Ramos (cell line): Measurements from ENCODE around the gene HTRA1.

Experiments
- in situ Hi-C: fragments of 300-500 bp; cut with MboI; formaldehyde crosslinking; loops from one replicate; pipeline ENCODE4 v1.14.3; 2022; ENCODE audit warnings: low sequenced_read_pairs; ENCODE audit not compliant: unreplicated experiment

Gene HTRA1

DNA sequence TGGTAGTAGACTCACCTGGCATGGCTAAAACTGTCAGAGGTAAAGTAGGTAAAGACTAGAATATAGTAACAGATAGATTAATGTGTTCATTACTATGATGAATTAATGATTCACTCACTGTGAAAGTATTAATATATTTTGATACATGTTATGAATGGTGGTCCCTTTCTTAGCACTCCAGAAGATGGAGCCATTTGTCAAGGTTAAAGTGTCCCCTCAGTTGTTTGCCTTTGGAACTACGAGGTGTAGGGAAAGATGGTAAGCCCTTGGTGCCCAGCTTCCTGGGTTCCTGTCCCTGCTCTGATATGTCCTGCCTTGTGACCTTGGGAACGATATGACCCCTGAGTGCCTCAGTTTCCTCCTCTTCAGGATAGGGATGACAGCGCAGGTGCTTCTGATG lies 49.4 kb downstream of the HTRA1 start:
- in situ Hi-C loops, result no loop called here

GRCh38 chr10:122513053-122513452 lies 51.7 kb downstream of the HTRA1 start:
- in situ Hi-C loops, result no loop called here

- in situ Hi-C loops, result no loop called here
Observed at GRCh38 chr10:122514045-122514840, 52.9 kb downstream of the HTRA1 start.

DNA sequence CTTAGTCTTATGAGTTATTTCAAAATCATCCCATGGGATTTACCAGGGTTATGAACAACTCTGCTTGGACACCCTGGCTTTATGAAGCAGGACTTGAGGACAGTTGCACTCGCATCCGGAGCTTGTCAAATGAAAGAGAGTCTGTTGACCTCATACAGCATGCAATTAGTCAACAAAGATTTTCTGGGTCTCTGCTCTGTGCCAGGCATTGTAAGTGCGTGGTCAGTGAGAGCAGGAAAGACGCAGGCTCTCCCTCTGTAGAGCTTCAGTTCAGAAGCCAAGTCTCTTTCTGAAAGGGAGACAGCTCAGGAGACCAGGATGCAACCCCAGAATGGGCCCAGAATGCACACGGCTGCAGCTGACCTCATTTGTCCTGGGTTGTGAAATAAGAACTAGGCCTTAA lies 53.7 kb downstream of the HTRA1 start:
- in situ Hi-C loops, result no loop called here

- in situ Hi-C loops, result no loop called here
Observed at GRCh38 chr10:122515588-122516231, 54.4 kb downstream of the HTRA1 start.

GRCh38 chr10:122516734-122517133 lies 55.4 kb downstream of the HTRA1 start:
- in situ Hi-C loops, result no loop called here

- in situ Hi-C loops, result no loop called here
Observed at GRCh38 chr10:122519144-122519543, 57.8 kb downstream of the HTRA1 start.

GRCh38 chr10:122519873-122520272 lies 58.5 kb downstream of the HTRA1 start:
- in situ Hi-C loops, result no loop called here

- in situ Hi-C loops, result no loop called here
Observed at GRCh38 chr10:122521011-122521410, 59.7 kb downstream of the HTRA1 start.

DNA sequence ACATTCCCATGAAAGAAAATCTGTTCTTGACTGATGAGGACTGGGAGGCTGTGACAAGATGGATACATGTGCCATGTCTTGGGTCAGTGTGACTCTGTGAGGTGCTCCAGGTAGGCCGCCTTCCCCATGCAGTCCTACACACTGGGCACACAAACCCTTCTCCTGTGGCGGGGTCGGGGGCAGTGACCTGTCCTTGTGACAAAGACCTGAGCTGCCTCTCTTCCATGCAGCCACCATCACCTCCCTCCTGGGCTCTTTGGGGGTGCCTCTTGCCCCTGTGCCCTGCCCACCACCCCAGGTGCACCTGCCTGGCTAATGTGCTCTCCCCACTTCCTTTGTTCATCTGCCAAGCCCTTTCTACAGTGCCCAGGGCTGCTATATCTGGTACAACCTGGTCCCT lies 63.5 kb downstream of the HTRA1 start:
- in situ Hi-C loops, result no loop called here

GRCh38 chr10:122525788-122526187 lies 64.4 kb downstream of the HTRA1 start:
- in situ Hi-C loops, result no loop called here

- in situ Hi-C loops, result no loop called here
Observed at GRCh38 chr10:122526892-122527291, 65.5 kb downstream of the HTRA1 start.

GRCh38 chr10:122530177-122530576 lies 68.8 kb downstream of the HTRA1 start:
- in situ Hi-C loops, result no loop called here

- in situ Hi-C loops, result no loop called here
Observed at GRCh38 chr10:122531261-122531660, 69.9 kb downstream of the HTRA1 start.

DNA sequence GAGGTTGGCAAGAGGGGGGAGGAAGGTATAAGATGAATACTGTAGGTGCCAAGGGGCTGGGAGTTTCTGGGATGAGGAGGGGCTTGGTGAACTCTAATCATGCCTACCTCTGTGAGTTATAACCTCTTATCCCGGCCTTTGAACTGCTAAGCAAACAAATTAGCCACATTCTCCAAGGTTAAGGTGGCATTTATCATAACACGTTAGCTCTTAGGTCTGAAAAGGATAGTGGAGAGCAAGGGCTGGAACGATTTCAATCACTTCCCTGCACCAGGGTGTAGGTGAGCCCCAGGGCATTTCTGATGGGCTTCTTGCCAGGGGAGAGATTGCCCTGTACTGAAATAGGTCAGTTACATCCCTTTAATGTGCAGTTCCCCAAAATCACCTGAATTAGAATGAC lies 70.6 kb downstream of the HTRA1 start:
- in situ Hi-C loops, result no loop called here

DNA sequence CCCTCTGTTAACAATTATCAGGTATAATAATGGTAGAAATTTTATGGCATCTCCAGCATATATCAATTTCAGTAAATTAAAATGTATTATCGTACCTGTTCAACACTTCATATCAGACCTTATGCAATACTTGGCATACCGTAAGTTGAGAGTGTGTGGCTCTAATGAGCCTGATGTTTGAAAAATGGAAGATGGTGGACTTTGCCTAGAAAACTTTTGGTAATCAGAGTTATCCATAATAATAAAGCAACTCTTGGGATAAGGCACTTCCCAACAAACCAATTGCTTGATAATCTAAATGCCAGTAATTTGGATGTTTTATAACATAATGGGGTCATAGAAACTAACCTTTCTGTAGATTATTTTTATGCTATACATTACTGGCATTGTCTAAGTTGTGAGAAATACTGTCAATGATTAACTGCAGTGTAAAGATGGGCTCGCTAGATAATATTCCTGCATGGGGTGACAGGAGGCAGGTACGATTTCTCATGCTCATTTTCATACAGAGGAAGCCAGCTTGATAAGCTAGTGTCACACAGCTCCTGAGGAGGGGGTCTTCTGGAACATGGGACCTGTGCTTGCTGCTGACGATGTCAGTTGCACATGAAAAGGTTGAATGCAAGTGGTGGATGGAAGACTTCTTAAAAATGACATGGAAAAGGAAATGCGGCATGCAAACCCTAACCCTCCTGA lies 71.4 kb downstream of the HTRA1 start:
- in situ Hi-C loops, result no loop called here

GRCh38 chr10:122537545-122537944 lies 76.2 kb downstream of the HTRA1 start:
- in situ Hi-C loops, result no loop called here

DNA sequence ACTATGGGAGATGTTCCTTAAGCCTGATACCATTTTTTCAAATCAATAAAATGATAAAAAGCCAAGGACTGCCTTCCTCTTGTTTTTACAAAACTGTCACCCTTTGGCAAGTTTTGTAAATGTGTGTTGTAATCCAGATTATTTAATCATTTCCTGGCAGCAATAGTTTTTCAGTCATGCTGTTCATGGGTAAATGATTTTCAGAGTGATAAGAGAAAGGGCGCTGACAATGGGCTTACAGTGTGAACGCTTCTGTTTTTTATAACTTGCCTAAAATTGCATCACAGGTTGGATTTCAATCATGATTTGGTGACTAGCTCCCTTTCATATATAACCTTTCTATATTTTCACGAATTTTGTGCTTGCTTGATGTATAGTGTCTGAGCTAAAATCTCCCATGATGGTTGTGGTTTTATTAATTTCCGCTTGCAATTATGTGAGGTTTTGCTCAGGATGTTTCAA lies 80.2 kb downstream of the HTRA1 start:
- in situ Hi-C loops, result no loop called here

DNA sequence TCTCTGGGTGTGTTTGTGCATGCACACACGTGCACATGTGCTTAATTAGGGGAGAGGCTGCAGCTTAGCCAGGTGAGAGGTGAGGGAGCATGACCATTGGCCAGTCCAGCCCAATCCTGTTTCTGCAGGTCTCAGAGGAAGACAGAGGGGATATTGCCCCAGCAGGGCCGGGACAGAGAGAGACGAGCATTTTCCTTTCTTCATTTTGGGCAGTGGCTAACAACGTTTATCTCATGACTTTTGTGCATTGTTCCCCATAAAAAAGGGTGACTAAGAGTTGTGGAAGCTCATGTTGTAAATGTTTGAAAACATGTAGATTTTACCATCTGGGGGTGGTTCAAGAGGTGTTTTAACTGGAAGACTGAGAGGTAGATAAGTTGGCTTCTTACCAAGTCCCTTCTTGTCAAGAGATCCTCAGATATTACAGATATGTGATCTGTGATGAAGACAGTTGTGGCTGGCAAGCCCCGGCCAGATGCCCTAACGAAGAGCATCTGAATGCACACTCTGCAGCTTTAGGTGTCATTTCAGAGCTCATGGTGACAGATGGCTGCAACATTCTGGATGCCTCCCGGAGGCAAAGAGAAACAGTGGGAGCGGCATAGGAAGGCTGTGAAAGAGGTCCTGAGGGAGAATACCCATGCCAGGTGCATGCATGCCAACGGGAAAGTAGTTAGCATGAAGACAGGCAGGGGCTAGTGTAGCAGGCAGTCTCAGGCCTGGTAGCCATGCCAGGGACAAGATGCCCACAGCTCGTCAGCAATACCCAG lies 82.5 kb downstream of the HTRA1 start:
- in situ Hi-C loops, result no loop called here

DNA sequence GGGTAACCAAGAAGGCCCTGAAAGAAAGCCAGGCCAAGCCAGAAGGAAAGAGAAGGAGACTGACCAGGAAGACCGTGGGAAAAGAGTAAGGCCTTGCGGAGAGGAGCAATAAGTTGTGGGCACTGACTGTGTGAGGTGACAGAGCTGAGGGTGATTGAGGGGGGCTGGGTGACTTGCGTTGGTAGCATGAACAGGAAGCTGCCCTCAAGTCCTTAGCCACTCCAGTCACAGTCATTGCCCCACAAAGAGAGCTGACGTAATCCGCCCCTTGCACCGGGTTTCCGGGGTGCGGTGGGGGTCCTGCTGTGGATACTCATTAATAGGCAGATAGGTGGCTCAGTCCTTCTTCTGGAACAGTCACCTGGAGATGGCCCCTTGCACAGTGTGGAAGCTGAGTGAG lies 83.1 kb downstream of the HTRA1 start:
- in situ Hi-C loops, result no loop called here
